ENCODE measurements around the gene GPX7.
A peak's percentile ranks its signal among the peaks of the same experiment; 100 is the strongest.

Gene GPX7

GRCh38 chr1:52588535-52588934 is 13.6 kb upstream of the GPX7 start:
- DNase-seq, result no peak

GRCh38 chr1:52590266-52590665 is 11.9 kb upstream of the GPX7 start:
- no peak for DNase-seq

- DNase-seq, result no peak
These were observed 9.4 kb upstream of the GPX7 start for GRCh38 chr1:52592637-52593323.

- DNase-seq, result no peak
These were observed 8.7 kb upstream of the GPX7 start for GRCh38 chr1:52593495-52593894.

- no peak for DNase-seq
These were observed 7.1 kb upstream of the GPX7 start for GRCh38 chr1:52595061-52595460.

- DNase-seq, result no peak
These were observed 4.3 kb upstream of the GPX7 start for GRCh38 chr1:52597912-52598311.

- no peak for DNase-seq
These were observed 3.4 kb upstream of the GPX7 start for GRCh38 chr1:52598729-52599128.

- no peak for DNase-seq
These were observed 2.9 kb upstream of the GPX7 start for GRCh38 chr1:52599236-52599635.

- DNase-seq, result no peak
These were observed 1.5 kb upstream of the GPX7 start for GRCh38 chr1:52600533-52601179.

GRCh38 chr1:52601519-52601918 is 652 bp upstream of the GPX7 start:
- DNase-seq, result no peak

GRCh38 chr1:52602856-52603600 is 857 bp downstream of the GPX7 start:
- DNase-seq, result peak in 1 of 2 donors; percentile 22

- DNase-seq, result no peak
These were observed 1.5 kb downstream of the GPX7 start for GRCh38 chr1:52603630-52604029.

- no peak for DNase-seq
These were observed 2.0 kb downstream of the GPX7 start for GRCh38 chr1:52604063-52604770.

- no peak for DNase-seq
These were observed 11.6 kb downstream of the GPX7 start for GRCh38 chr1:52613636-52614373.

- DNase-seq, result no peak
These were observed 12.5 kb downstream of the GPX7 start for GRCh38 chr1:52614671-52615070.

- DNase-seq, result no peak
These were observed 13.4 kb downstream of the GPX7 start for GRCh38 chr1:52615489-52616042.

- no peak for DNase-seq
These were observed 19.8 kb downstream of the GPX7 start for GRCh38 chr1:52621950-52622349.

- DNase-seq, result no peak
These were observed 21.6 kb downstream of the GPX7 start for GRCh38 chr1:52623812-52624211.

GRCh38 chr1:52627028-52627427 is 24.9 kb downstream of the GPX7 start:
- no peak for DNase-seq

GRCh38 chr1:52628614-52629324 is 26.6 kb downstream of the GPX7 start:
- no peak for DNase-seq

GRCh38 chr1:52629325-52629643 is 27.1 kb downstream of the GPX7 start:
- no peak for DNase-seq

- no peak for DNase-seq
These were observed 27.5 kb downstream of the GPX7 start for GRCh38 chr1:52629667-52630066.

Data from CD4-positive, alpha-beta T cell treated with Interferon alpha-2 for 1 hour (primary cell).